ENCODE results near the gene KCNH4. TPM values are rescaled to one million over a fixed set of nuclear protein-coding genes. Genes with fewer than 3 reads are reported as not detected.

KCNH4 gene
- total RNA-seq, 1 experiment from 2014 or later = 0.28 TPM

DNA sequence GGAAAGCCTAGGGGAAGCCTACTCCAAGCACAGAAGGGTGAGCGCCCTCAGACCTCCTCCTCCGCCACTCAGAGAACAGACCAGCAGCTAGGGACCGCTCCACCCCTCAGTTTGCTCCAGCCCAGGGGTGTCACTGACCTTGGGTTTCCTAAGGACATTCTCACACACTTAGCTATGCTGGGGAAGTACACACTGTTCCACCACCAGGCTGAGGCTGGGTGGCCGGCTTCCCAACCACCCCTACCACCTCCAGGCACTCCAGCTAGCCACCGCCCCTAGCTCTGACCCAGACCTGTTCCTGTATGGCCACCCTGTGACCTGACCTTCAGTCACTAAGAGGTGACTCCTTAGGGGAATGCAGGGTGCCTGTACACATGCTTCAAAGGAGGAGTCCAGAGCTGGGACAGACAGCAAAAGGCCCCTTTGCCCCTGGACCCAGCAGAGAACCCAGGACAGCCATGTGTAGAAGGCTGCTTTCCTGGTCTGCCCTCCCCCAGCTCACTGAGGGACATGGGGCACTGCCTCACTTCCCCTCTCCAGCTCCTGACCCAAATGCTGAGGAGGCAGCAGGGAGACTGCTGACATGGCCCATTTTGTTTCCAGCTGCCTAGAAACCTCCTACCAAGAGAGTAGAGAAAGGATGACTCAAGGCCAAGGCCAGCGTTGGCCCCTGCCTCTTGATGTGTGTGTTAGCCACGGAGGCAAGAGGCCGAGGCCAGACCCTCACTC is 51.7 kb downstream of the KCNH4 start:
- no peak for DNase-seq (ENCODE audit: low spot score)
- Histone ChIP-seq H3K4me3 (ENCODE audit: low read depth, low read length, poor library complexity, severe bottlenecking) (no peak overlapping the region), H3K27ac (ENCODE audit: low read depth, low read length, poor library complexity, severe bottlenecking) (no peak overlapping the region), H3K36me3 (ENCODE audit: insufficient read depth, low read length, poor library complexity, severe bottlenecking) (no peaks in the 10 kb centered on the region), H3K9me3 (ENCODE audit: low read depth, low read length, poor library complexity, severe bottlenecking) (no peaks in the 10 kb centered on the region), H3K4me1 (ENCODE audit: insufficient read depth, low read length, poor library complexity, severe bottlenecking) (no peaks in the 10 kb centered on the region), H3K27me3 (replicated peaks; ENCODE audit: insufficient read depth, low read depth, low read length, poor library complexity) (no peaks in the 10 kb centered on the region)
- intact Hi-C loops (cut with micrococcal nuclease; ENCODE audit: unreplicated experiment) = no loop called here
- TF ChIP-seq, protein P1, sequence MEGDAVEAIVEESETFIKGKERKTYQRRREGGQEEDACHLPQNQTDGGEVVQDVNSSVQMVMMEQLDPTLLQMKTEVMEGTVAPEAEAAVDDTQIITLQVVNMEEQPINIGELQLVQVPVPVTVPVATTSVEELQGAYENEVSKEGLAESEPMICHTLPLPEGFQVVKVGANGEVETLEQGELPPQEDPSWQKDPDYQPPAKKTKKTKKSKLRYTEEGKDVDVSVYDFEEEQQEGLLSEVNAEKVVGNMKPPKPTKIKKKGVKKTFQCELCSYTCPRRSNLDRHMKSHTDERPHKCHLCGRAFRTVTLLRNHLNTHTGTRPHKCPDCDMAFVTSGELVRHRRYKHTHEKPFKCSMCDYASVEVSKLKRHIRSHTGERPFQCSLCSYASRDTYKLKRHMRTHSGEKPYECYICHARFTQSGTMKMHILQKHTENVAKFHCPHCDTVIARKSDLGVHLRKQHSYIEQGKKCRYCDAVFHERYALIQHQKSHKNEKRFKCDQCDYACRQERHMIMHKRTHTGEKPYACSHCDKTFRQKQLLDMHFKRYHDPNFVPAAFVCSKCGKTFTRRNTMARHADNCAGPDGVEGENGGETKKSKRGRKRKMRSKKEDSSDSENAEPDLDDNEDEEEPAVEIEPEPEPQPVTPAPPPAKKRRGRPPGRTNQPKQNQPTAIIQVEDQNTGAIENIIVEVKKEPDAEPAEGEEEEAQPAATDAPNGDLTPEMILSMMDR (conservative IDR thresholded peaks at IDR 0.05; ENCODE audit: low read depth, low read length) = no peak
- no peak for TF ChIP-seq EZH2 (IDR thresholded peaks at IDR 0.05; ENCODE audit: borderline replicate concordance, low read depth, low read length, poor library complexity, severe bottlenecking)
- ChIA-PET CTCF (no interaction called here), POLR2A (ENCODE audit: low non-redundant PET) (no interaction called here)
- BruUV-seq (replicated peaks) = no TSS peak

DNA sequence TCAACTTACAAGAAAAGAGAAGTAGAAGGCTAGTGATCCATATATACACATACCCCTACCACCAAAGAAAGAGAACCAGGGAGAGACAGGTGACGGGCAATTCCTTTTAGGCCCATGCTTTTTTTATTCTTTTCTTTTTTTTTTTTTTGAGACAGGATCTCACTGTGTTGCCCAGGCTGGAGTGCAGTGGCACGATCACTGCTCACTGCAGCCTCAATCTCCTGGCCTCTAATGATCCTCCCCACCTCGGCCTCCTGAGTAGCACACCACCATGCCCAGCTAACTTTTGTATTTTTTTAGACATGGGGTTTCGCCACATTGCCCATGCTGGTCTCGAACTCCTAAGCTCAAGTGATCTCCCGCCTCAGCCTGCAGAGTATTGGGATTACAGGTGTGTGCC is 53.5 kb downstream of the KCNH4 start:
- no TSS peak for BruUV-seq (replicated peaks)
- no peaks in the 10 kb centered on the region for H3K9me3 ChIP-seq (ENCODE audit: low read depth, low read length, poor library complexity, severe bottlenecking)
- CTCF ChIA-PET = no interaction called here
- no peaks in the 10 kb centered on the region for H3K4me1 ChIP-seq (ENCODE audit: insufficient read depth, low read length, poor library complexity, severe bottlenecking)
- H3K27ac ChIP-seq (ENCODE audit: low read depth, low read length, poor library complexity, severe bottlenecking) = no peak overlapping the region
- H3K36me3 ChIP-seq (ENCODE audit: insufficient read depth, low read length, poor library complexity, severe bottlenecking) = no peaks in the 10 kb centered on the region
- no peaks in the 10 kb centered on the region for H3K27me3 ChIP-seq (replicated peaks; ENCODE audit: insufficient read depth, low read depth, low read length, poor library complexity)
- TF ChIP-seq EZH2 (IDR thresholded peaks at IDR 0.05; ENCODE audit: borderline replicate concordance, low read depth, low read length, poor library complexity, severe bottlenecking) = no peak
- TF ChIP-seq, protein P1 (conservative IDR thresholded peaks at IDR 0.05; ENCODE audit: low read depth, low read length) = no peak
- DNase-seq (ENCODE audit: low spot score) = no peak
- intact Hi-C loops (cut with micrococcal nuclease; ENCODE audit: unreplicated experiment) = no loop called here
- no peak overlapping the region for H3K4me3 ChIP-seq (ENCODE audit: low read depth, low read length, poor library complexity, severe bottlenecking)
- POLR2A ChIA-PET (ENCODE audit: low non-redundant PET) = no interaction called here

DNA sequence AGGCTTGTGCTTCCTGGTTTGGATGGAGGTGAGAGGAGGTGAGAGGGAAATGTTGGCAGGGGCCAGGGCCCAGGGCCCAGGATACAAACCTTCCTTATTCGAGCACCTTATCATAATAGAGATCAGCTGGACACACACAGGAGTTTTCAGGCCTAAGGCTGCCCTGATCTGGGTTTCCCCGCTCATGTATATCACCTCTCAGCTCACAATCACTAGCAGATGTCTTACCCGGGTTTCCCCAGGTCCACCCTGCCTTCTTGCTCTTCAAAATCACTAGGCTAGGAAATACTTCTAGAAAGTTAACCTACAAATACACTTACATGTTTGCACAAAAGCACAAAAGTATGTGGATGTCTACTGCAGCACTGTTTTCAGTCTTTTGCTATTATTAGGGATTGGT is 54.1 kb downstream of the KCNH4 start:
- no peak for DNase-seq (ENCODE audit: low spot score)
- ChIA-PET CTCF (no interaction called here), POLR2A (ENCODE audit: low non-redundant PET) (no interaction called here)
- Histone ChIP-seq H3K27ac (ENCODE audit: low read depth, low read length, poor library complexity, severe bottlenecking) (no peak overlapping the region), H3K4me3 (ENCODE audit: low read depth, low read length, poor library complexity, severe bottlenecking) (no peak overlapping the region), H3K36me3 (ENCODE audit: insufficient read depth, low read length, poor library complexity, severe bottlenecking) (no peaks in the 10 kb centered on the region), H3K4me1 (ENCODE audit: insufficient read depth, low read length, poor library complexity, severe bottlenecking) (no peaks in the 10 kb centered on the region), H3K27me3 (replicated peaks; ENCODE audit: insufficient read depth, low read depth, low read length, poor library complexity) (no peaks in the 10 kb centered on the region), H3K9me3 (ENCODE audit: low read depth, low read length, poor library complexity, severe bottlenecking) (no peaks in the 10 kb centered on the region)
- no peak for TF ChIP-seq EZH2 (IDR thresholded peaks at IDR 0.05; ENCODE audit: borderline replicate concordance, low read depth, low read length, poor library complexity, severe bottlenecking)
- TF ChIP-seq, protein P1 (conservative IDR thresholded peaks at IDR 0.05; ENCODE audit: low read depth, low read length) = no peak
- intact Hi-C loops (cut with micrococcal nuclease; ENCODE audit: unreplicated experiment) = no loop called here
- no TSS peak for BruUV-seq (replicated peaks)
